Stimulated activated memory B cell treated with anti-CD40 and anti-IgM and Interleukin-4, amounts not matched to agents 10 μg/mL and 1 μg/mL and 100 μg/mL, for 72 hours (primary cell): ENCODE measurements around the gene SMOC1.

ENCODE experiments used
- ATAC-seq: fragments of 150-1000 bp; cut with Tn5 transposase; 2 replicates; pipeline ENCODE4 v1.10.0; 2021
- H3K27ac Mint-ChIP-seq: one replicate; pipeline ENCODE4 v1.8.0; 2022; ENCODE audit warnings: mild to moderate bottlenecking, mixed read lengths
- H3K27me3 Mint-ChIP-seq: one replicate; pipeline ENCODE4 v1.8.0; 2022; ENCODE audit warnings: mixed read lengths
- H3K36me3 Mint-ChIP-seq: one replicate; pipeline ENCODE4 v1.8.0; 2022; ENCODE audit warnings: mixed read lengths
- H3K4me1 Mint-ChIP-seq: one replicate; pipeline ENCODE4 v1.8.0; 2022; ENCODE audit warnings: mixed read lengths
- H3K4me3 Mint-ChIP-seq: one replicate; pipeline ENCODE4 v1.8.0; 2022; ENCODE audit warnings: mild to moderate bottlenecking, moderate library complexity, mixed read lengths
- H3K9me3 Mint-ChIP-seq: one replicate; pipeline ENCODE4 v1.8.0; 2022; ENCODE audit warnings: mixed read lengths

The SMOC1 gene

GRCh38 chr14:69854598-69854997 is 24.6 kb upstream of the SMOC1 start:
- no peak overlapping the region for H3K4me3 Mint-ChIP-seq
- no peak overlapping the region for H3K27ac Mint-ChIP-seq
- no peak for ATAC-seq
- no peaks in the 10 kb centered on the region for H3K4me1 Mint-ChIP-seq
- H3K36me3 Mint-ChIP-seq, result no peaks in the 10 kb centered on the region
- no peaks in the 10 kb centered on the region for H3K9me3 Mint-ChIP-seq
- peaks cover 38% of the 10 kb centered on the region for H3K27me3 Mint-ChIP-seq

- Mint-ChIP-seq H3K4me3 (no peak overlapping the region), H3K36me3 (no peaks in the 10 kb centered on the region), H3K9me3 (no peaks in the 10 kb centered on the region), H3K27me3 (peaks cover 32% of the 10 kb centered on the region), H3K27ac (no peak overlapping the region), H3K4me1 (no peaks in the 10 kb centered on the region)
- no peak for ATAC-seq
Measured at GRCh38 chr14:69855180-69855832, 23.9 kb upstream of the SMOC1 start.

- no peak overlapping the region for H3K4me3 Mint-ChIP-seq
- peaks cover 35% of the 10 kb centered on the region for H3K27me3 Mint-ChIP-seq
- no peaks in the 10 kb centered on the region for H3K9me3 Mint-ChIP-seq
- no peak overlapping the region for H3K27ac Mint-ChIP-seq
- H3K4me1 Mint-ChIP-seq, result no peaks in the 10 kb centered on the region
- H3K36me3 Mint-ChIP-seq, result no peaks in the 10 kb centered on the region
- ATAC-seq, result no peak
Measured at GRCh38 chr14:69858801-69859200, 20.4 kb upstream of the SMOC1 start.

- Mint-ChIP-seq H3K9me3 (peaks cover 5% of the 10 kb centered on the region), H3K27me3 (peaks cover 33% of the 10 kb centered on the region), H3K4me3 (no peak overlapping the region), H3K36me3 (no peaks in the 10 kb centered on the region), H3K27ac (no peak overlapping the region), H3K4me1 (no peaks in the 10 kb centered on the region)
- no peak for ATAC-seq
Measured at GRCh38 chr14:69859591-69859990, 19.6 kb upstream of the SMOC1 start.

- no peak overlapping the region for H3K4me3 Mint-ChIP-seq
- H3K4me1 Mint-ChIP-seq, result no peaks in the 10 kb centered on the region
- no peak for ATAC-seq
- H3K36me3 Mint-ChIP-seq, result no peaks in the 10 kb centered on the region
- H3K9me3 Mint-ChIP-seq, result peaks cover 7% of the 10 kb centered on the region
- peaks cover 27% of the 10 kb centered on the region for H3K27me3 Mint-ChIP-seq
- no peak overlapping the region for H3K27ac Mint-ChIP-seq
Measured at GRCh38 chr14:69860221-69860620, 19.0 kb upstream of the SMOC1 start.

- no peak overlapping the region for H3K27ac Mint-ChIP-seq
- peaks cover 35% of the 10 kb centered on the region for H3K27me3 Mint-ChIP-seq
- ATAC-seq, result no peak
Measured at GRCh38 chr14:69861025-69861569, 18.1 kb upstream of the SMOC1 start.

GRCh38 chr14:69863083-69863482 is 16.1 kb upstream of the SMOC1 start:
- H3K4me3 Mint-ChIP-seq, result no peak overlapping the region
- no peak overlapping the region for H3K27ac Mint-ChIP-seq
- peaks cover 12% of the 10 kb centered on the region for H3K9me3 Mint-ChIP-seq
- H3K36me3 Mint-ChIP-seq, result no peaks in the 10 kb centered on the region
- H3K27me3 Mint-ChIP-seq, result peaks cover 46% of the 10 kb centered on the region
- no peaks in the 10 kb centered on the region for H3K4me1 Mint-ChIP-seq
- ATAC-seq, result no peak

More at GRCh38 chr14:69861025-69861569, 18.1 kb upstream of the SMOC1 start:
- Mint-ChIP-seq H3K36me3 (no peaks in the 10 kb centered on the region), H3K4me1 (no peaks in the 10 kb centered on the region), H3K4me3 (no peak overlapping the region), H3K9me3 (peaks cover 7% of the 10 kb centered on the region)

- ATAC-seq, result no peak
- H3K36me3 Mint-ChIP-seq, result no peaks in the 10 kb centered on the region
- H3K9me3 Mint-ChIP-seq, result peaks cover 14% of the 10 kb centered on the region
- H3K27ac Mint-ChIP-seq, result no peak overlapping the region
- no peaks in the 10 kb centered on the region for H3K4me1 Mint-ChIP-seq
- peaks cover 43% of the 10 kb centered on the region for H3K27me3 Mint-ChIP-seq
- H3K4me3 Mint-ChIP-seq, result no peak overlapping the region
Measured at GRCh38 chr14:69865701-69866365, 13.4 kb upstream of the SMOC1 start.

- Mint-ChIP-seq H3K4me3 (no peak overlapping the region), H3K9me3 (peaks cover 14% of the 10 kb centered on the region), H3K36me3 (no peaks in the 10 kb centered on the region), H3K27ac (no peak overlapping the region), H3K27me3 (peaks cover 41% of the 10 kb centered on the region), H3K4me1 (no peaks in the 10 kb centered on the region)
- ATAC-seq, result no peak
Measured at GRCh38 chr14:69868363-69868963, 10.8 kb upstream of the SMOC1 start.

GRCh38 chr14:69870613-69871012 is 8.6 kb upstream of the SMOC1 start:
- peaks cover 11% of the 10 kb centered on the region for H3K9me3 Mint-ChIP-seq
- no peak overlapping the region for H3K27ac Mint-ChIP-seq
- no peak overlapping the region for H3K4me3 Mint-ChIP-seq
- H3K36me3 Mint-ChIP-seq, result no peaks in the 10 kb centered on the region
- no peak for ATAC-seq
- no peaks in the 10 kb centered on the region for H3K4me1 Mint-ChIP-seq
- H3K27me3 Mint-ChIP-seq, result peaks cover 28% of the 10 kb centered on the region

GRCh38 chr14:69873877-69874780 is 5.1 kb upstream of the SMOC1 start:
- H3K4me3 Mint-ChIP-seq, result no peak overlapping the region
- no peak for ATAC-seq
- H3K27me3 Mint-ChIP-seq, result peaks cover 11% of the 10 kb centered on the region
- no peaks in the 10 kb centered on the region for H3K4me1 Mint-ChIP-seq
- H3K36me3 Mint-ChIP-seq, result no peaks in the 10 kb centered on the region
- no peak overlapping the region for H3K27ac Mint-ChIP-seq
- peaks cover 3% of the 10 kb centered on the region for H3K9me3 Mint-ChIP-seq

- no peak for ATAC-seq
- Mint-ChIP-seq H3K4me3 (no peak overlapping the region), H3K9me3 (peaks cover 3% of the 10 kb centered on the region), H3K27ac (no peak overlapping the region), H3K27me3 (peaks cover 24% of the 10 kb centered on the region), H3K4me1 (no peaks in the 10 kb centered on the region), H3K36me3 (no peaks in the 10 kb centered on the region)
Measured at GRCh38 chr14:69876221-69876847, 2.9 kb upstream of the SMOC1 start.

GRCh38 chr14:69876848-69877306 is 2.3 kb upstream of the SMOC1 start:
- Mint-ChIP-seq H3K4me1 (no peaks in the 10 kb centered on the region), H3K27me3 (peaks cover 25% of the 10 kb centered on the region), H3K4me3 (no peak overlapping the region), H3K9me3 (peaks cover 3% of the 10 kb centered on the region), H3K27ac (no peak overlapping the region), H3K36me3 (no peaks in the 10 kb centered on the region)
- no peak for ATAC-seq

GRCh38 chr14:69877492-69877891 is 1.7 kb upstream of the SMOC1 start:
- Mint-ChIP-seq H3K27me3 (peaks cover 27% of the 10 kb centered on the region), H3K4me3 (no peak overlapping the region), H3K36me3 (no peaks in the 10 kb centered on the region), H3K9me3 (peaks cover 3% of the 10 kb centered on the region), H3K27ac (no peak overlapping the region), H3K4me1 (no peaks in the 10 kb centered on the region)
- ATAC-seq, result no peak
